Activated T-cell treated with anti-CD3 and anti-CD28 coated beads, Interleukin-2, amount 50 U/mL, for 48 hours (primary cell): Measurements from ENCODE around the gene SPRR2A.
"Not testable (repeated sequence)": the region's sequence is repeated elsewhere in the genome, so short reads cannot be mapped to it uniquely, and the experiment has no call there.

ENCODE experiments used
- DNase-seq, 2 experiments: peaks; one replicate each; pipeline ENCODE4 v3.0.0-alpha.2; 2020

Gene SPRR2A

GRCh38 chr1:153057375-153057774 is at the start of gene SPRR2A:
SPRR2A (minus strand) TSS chr1:153057512; CDS start chr1:153056735, 777 bp downstream.
- no peak for DNase-seq

DNA sequence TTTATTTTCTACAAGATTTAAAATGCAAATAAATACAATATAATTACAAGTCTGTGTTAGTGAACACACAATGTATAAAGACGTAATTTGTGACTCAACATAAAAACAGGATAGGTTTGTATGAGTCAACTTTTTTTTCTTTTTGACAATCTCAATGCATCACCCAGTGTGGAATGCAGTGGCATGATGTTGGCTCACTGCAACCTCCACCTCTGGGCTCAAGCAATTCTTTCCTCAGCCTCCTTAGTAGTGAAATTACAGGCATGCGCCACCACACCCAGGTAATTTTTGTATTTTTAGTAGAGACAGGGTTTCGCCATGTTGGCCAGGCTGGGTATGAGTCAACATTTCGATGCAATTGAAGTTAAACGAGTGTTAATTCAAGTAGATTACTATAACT is 42.9 kb upstream of the SPRR2A start:
- no peak for DNase-seq

DNA sequence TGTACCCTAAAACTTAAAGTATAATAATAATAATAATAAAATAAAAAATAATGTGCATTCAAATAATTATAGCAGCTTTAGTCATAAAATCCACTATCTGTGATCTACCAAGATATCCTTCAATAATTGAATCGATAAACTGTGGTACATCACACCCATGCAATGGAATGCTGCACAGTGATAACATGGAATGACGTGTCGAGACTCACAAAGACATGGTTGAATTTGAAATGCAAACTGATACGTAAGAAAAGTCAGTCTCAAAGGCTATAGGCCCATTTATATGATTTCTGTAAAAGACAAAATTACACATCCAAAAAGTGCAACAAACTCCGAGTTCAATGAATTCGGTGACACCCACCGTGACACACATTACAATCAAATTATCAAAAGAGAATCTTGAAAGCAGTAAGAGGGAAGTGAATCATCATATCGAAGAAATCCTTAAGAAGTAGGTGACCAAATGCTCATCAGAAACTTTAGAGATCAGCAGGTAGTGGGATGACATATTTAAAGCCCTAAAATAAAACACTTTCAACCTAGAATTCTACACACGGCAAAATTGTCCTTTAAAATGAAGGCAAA is 42.2 kb upstream of the SPRR2A start:
- no peak for DNase-seq

- no peak for DNase-seq
Observed at GRCh38 chr1:153095764-153096163, 38.5 kb upstream of the SPRR2A start.

DNA sequence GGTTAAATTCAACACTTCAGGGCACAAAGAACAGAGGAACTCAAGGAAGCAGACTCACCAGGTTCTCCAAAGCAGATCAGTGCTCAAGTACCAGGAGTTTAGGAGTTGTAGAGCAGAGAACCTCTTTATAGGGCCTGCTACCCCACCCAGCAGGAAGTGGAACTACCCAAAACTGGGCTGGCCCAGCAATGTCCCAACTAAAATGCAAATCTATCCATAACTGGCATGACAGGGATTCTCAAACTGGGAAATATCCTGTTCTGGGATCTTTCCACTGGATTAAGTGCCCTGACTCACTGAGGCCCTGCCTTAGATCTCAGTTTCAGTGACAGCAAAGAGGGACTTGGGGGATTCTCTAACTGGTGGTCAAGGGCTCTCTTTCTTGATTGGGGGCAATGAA is 37.1 kb upstream of the SPRR2A start, which contains the start of gene SPRR2E:
TSS of gene SPRR2E (minus strand) at position 101 of the 400 bp plus-strand sequence. CDS start 775 bp downstream, outside the sequence.
- no peak for DNase-seq

DNA sequence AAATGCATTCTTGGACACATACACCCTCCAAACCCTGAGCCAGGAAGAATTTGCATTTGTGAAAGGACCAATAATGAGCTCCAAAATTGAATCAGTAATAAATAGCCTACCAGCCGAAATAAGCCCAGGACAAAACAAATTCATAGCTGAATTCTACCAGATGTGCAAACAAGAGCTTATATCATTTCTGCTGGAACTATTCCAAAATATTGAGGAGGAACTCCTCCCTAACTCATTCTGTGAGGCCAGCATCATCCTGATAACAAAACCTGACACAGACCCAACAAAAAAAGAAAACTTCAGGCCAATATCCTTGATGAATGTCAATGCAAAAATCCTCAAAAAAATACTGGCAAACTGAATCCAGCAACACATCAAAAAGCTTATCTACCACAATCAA is 30.3 kb upstream of the SPRR2A start:
- DNase-seq = no peak

DNA sequence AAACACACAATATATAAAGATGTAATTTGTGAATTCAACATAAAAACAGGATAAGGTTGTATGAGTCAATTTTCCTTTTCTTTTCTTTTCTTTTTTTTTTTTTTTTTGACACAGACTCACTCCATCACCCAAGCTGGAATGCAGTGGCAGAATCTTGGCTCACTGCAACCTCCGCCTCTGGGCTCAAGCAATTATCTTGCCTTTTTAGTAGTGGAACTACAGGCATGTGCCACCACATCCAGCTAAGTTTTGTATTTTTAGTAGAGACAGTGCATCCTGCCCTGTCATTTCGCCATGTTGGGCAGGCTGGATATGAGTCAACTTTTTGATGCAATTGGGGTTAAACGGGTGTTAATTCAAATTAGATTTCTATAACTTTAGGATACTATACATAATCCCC is 24.4 kb upstream of the SPRR2A start:
- no peak for DNase-seq

GRCh38 chr1:153072806-153073726 is 15.8 kb upstream of the SPRR2A start:
- DNase-seq = no peak

GRCh38 chr1:153071511-153071910 is 14.2 kb upstream of the SPRR2A start, which contains the start of gene SPRR2B:
SPRR2B (minus strand) TSS chr1:153071611; CDS start chr1:153070839, 772 bp downstream.
- DNase-seq = no peak

GRCh38 chr1:153070243-153070642 is 12.9 kb upstream of the SPRR2A start:
- no peak for DNase-seq

DNA sequence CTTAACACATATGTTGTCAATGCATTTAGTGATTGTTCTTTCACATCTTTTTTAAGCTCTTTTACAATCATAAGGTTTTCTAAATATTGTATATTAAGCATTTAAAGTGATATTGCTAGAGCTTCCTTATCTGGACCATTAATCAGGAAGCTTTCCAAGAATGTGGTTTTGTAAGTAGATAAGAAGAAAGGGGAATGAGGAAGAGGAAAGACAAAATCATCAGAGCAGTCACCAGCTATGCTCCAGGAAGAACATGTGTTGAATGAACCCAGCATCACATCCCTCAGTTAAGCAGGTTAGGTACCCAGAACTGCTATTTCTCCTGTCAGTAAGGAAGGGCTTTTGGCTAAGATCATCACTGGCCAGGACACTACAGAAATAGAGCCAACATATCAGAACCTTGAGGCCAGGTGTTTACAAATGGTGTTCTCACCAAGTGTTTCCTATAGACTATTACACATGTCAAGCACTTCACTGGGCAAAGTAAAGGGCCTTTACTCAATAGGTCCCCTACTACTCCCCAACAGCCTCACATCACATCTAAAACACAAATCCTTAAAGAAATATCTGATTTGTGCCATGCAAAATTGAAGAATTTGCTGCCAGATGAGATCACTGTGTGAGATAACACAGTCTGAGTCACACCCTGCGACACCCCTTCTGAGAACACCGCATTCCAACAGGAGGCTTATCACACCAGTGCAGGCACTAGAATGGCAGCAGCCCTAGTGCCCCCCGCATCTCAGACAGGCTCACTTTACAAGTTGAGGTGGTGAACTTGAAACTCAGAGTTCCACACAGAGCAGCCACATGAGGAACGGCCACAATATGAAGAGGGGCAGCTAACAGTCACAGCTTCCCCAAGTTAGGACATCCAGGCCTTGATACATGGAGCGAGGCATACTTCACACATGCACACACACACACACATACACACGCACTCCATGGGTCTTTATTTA is 1.8 kb upstream of the SPRR2A start:
- no peak for DNase-seq

DNA sequence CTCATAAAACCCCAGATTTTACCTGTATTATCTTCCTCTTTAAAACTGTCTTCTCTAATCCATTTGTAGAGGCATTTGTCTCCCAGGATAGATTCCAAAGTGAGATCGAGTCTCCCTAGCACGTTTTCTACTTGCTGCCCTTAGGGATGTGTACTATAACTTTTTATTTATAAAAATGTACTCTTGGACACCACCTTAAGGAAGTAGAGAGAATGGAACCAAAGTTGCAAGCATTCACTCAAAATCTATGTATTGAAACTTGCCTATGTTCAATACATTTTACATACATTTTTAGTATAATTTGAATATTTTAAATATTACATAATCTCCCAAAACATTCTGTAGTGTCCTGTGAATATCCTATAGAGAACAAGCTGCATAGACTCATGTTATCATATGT is 842 bp upstream of the SPRR2A start:
- no peak for DNase-seq

- not testable (repeated sequence) for DNase-seq
Observed at GRCh38 chr1:153056111-153056510, 1.2 kb downstream of the SPRR2A start.

GRCh38 chr1:153049211-153049610 is 8.1 kb downstream of the SPRR2A start:
- no peak for DNase-seq

GRCh38 chr1:153040950-153041631 is 16.2 kb downstream of the SPRR2A start, which contains the start of gene SPRR2D:
SPRR2D (minus strand) TSS chr1:153041120; CDS start chr1:153040346, 774 bp downstream.
- DNase-seq = no peak

DNA sequence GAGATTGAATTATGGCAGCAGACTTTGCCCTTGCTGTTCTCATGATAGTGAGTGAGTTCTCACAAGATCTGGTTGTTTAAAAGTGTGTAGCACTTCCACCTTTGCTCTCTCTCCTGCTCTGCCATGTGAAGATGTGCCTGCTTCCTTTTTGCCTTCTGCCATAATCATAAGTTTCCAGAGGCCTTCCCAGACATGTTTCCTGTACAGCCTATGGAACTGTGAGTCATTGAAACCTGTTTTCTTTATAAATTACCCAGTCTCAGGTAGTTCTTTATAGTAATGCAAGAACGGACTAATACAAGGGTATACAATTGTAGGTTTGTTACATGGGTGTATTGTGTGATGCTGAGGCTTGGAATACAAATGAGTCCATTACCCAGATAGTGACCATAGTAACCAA is 22.1 kb downstream of the SPRR2A start:
- DNase-seq = no peak

DNA sequence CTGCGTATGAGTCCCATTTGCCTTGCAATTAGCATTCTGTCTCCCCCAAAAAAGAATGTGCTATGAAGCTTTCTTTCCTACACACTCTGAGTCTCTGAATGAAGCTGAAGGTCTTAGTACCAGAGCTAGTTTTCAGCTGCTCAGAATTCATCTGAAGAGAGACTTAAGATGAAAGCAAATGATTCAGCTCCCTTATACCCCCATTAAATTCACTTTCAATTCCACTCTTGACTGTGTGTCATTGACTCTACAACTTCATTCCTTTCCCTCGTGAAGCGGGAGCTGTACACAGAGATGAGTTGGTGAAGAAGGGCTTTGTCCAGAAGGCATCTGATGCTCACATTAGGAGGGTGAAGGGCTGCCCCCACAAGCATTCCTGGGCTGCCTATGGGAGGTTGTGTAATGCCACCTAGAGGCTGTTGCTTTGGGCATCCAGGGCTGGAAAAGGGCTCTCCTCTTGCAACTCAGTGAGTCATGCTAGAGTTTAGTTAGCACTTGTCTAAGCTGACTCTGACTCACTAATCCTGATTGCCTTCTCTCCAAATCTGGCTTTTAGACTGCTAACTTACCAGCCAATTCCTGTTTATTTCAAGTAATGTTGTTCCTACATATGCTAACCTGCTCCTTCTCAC is 24.5 kb downstream of the SPRR2A start:
- peak in 1 of 2 experiments; percentile 24 for DNase-seq

DNA sequence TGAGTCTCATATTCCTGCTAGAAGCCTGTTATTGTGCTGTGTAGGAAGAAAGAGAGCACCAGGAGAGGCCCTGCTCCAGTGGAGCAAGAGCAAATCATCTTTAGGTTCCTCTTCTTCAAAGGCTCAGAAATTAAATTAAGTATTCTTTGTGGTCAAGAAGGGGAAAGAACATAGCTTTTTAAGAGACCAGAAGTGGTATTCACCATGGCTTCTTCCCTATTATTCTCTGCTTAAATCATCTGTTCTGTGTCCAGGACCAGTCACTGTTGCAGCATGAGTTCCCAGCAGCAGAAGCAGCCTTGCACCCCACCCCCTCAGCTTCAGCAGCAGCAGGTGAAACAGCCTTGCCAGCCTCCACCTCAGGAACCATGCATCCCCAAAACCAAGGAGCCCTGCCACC is 25.2 kb downstream of the SPRR2A start:
- DNase-seq = no peak

DNA sequence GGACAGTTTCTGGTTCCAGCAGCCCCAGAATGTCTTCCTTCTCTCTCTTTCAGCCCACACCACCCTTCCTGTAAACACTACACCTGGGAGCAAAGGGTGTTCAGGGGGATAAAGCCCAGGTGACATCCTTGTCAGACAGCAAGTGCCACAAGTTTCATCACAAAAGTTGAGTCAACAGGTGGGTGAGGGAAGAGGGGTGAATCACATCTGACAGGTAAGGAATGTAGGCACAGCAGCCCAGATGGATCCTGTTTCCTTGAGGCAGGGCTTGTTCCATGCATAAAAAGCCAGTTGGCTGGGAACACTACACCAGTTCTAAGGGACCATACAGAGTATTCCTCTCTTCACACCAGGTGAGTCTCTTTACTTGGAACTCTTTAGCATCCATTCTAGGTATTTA is 26.4 kb downstream of the SPRR2A start, which contains the start of gene SPRR1B:
TSS of gene SPRR1B (plus strand) at position 309 of the 400 bp plus-strand sequence. CDS start 1,143 bp downstream, outside the sequence.
- DNase-seq = no peak

DNA sequence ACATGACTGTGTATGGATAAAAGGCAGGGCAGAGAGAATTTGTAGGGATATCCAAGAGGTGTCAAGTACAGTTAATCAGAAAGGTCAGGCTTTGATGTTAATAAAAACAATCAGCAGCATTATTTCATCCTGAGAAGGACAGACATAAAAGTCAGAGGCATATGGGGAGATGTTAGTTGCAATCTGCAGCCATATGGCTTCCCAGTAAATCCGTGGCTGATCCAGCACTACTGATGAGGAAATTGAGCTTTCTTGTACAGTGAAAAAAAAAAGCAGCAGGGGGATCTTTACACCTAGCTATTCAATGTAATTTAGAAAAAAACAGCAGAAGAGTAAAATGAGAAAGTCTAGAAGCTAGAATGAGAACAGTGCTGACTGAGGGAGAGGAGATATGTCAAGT is 28.5 kb downstream of the SPRR2A start:
- no peak for DNase-seq

- no peak for DNase-seq
Observed at GRCh38 chr1:153025797-153026196, 31.5 kb downstream of the SPRR2A start.
